Liver (tissue), 9 donors: ENCODE results near the gene CPLANE2. TPM values are rescaled to one million over a fixed set of nuclear protein-coding genes. Genes with fewer than 3 reads are reported as not detected.

Source experiments
- DNase-seq: peaks from one replicate; pipeline ENCODE4 v3.0.0-alpha.2; 2017; ENCODE audit warnings: low spot score
- H3K27ac ChIP-seq, 2 donors: one replicate each; pipeline ENCODE4 v1.7.0; 2013; ENCODE audit warnings: inconsistent platforms in 2 of 2, low read length in 2 of 2, control low read depth in 1 of 2, low read depth in 1 of 2, mild to moderate bottlenecking in 1 of 2
- H3K27me3 ChIP-seq, 4 donors: one replicate each; pipeline versions ENCODE4 v1.6.1 to v1.7.0; 2013; ENCODE audit warnings: low read length in 3 of 4, inconsistent platforms in 1 of 4, mild to moderate bottlenecking in 1 of 4, moderate library complexity in 1 of 4; ENCODE audit not compliant: control insufficient read depth in 4 of 4, insufficient read depth in 4 of 4
- H3K36me3 ChIP-seq, 4 donors: one replicate each; pipeline versions ENCODE4 v1.6.1 to v1.7.0; 2013; ENCODE audit warnings: low read length in 3 of 4, mild to moderate bottlenecking in 3 of 4, low read depth in 1 of 4, moderate library complexity in 1 of 4; ENCODE audit not compliant: control insufficient read depth in 4 of 4, insufficient read depth in 3 of 4
- H3K4me1 ChIP-seq, 4 donors: one replicate each; pipeline versions ENCODE4 v1.6.1 to v1.7.0; 2013; ENCODE audit warnings: low read length in 3 of 4, mild to moderate bottlenecking in 3 of 4, moderate library complexity in 1 of 4; ENCODE audit not compliant: control insufficient read depth in 4 of 4, insufficient read depth in 4 of 4
- H3K4me3 ChIP-seq, 3 donors: one replicate each; pipeline versions ENCODE4 v1.6.1 to v1.7.0; 2013; ENCODE audit warnings: low read length in 3 of 3, control low read depth in 1 of 3, low read depth in 1 of 3, mild to moderate bottlenecking in 1 of 3
- H3K9ac ChIP-seq, 2 donors: one replicate each; pipeline ENCODE4 v1.7.0; 2013; ENCODE audit warnings: low read length in 2 of 2, mild to moderate bottlenecking in 2 of 2, moderate library complexity in 2 of 2, control low read depth in 1 of 2, low read depth in 1 of 2
- H3K9me3 ChIP-seq, 4 donors: one replicate each; pipeline versions ENCODE4 v1.6.1 to v1.7.0; 2013; ENCODE audit warnings: low read length in 3 of 4; ENCODE audit not compliant: control insufficient read depth in 4 of 4
- EGR1 ChIP-seq, 2 donors: IDR thresholded peaks; 2 replicates each; pipeline ENCODE4 v1.6.1; 2016 to 2018; ENCODE audit warnings: antibody characterized with exemption in 2 of 2, low read depth in 2 of 2
- FOXA1 ChIP-seq: IDR thresholded peaks from 2 replicates; pipeline ENCODE4 v1.6.1; 2016; ENCODE audit warnings: antibody characterized with exemption
- FOXA2 ChIP-seq: IDR thresholded peaks from 2 replicates; pipeline ENCODE4 v1.6.1; 2016; ENCODE audit warnings: antibody characterized with exemption
- GABPA ChIP-seq, 2 donors: IDR thresholded peaks in 1 of 2; conservative IDR thresholded peaks in 1 of 2; 2 replicates each; pipeline ENCODE4 v1.6.1; 2016; ENCODE audit warnings: antibody characterized with exemption in 2 of 2, mild to moderate bottlenecking in 1 of 2, moderate library complexity in 1 of 2
- HNF4A ChIP-seq, 2 donors: conservative IDR thresholded peaks; 2 replicates each; pipeline ENCODE4 v1.6.1; 2016; ENCODE audit warnings: antibody characterized with exemption in 2 of 2, mild to moderate bottlenecking in 2 of 2
- HNF4G ChIP-seq: IDR thresholded peaks from 2 replicates; pipeline ENCODE4 v1.6.1; 2016; ENCODE audit warnings: antibody characterized with exemption
- NR2F2 ChIP-seq: IDR thresholded peaks from 2 replicates; pipeline ENCODE4 v1.6.1; 2016; ENCODE audit warnings: antibody characterized with exemption
- RAD21 ChIP-seq, 2 donors: IDR thresholded peaks; 2 replicates each; pipeline ENCODE4 v1.6.1; 2016; ENCODE audit warnings: antibody characterized with exemption in 2 of 2, mild to moderate bottlenecking in 2 of 2
- SP1 ChIP-seq: IDR thresholded peaks from 2 replicates; pipeline ENCODE4 v1.6.1; 2018; ENCODE audit warnings: antibody characterized with exemption, mild to moderate bottlenecking
- YY1 ChIP-seq: IDR thresholded peaks from 2 replicates; pipeline ENCODE4 v1.6.1; 2016; ENCODE audit warnings: antibody characterized with exemption, mild to moderate bottlenecking
- WGBS: extraction: QIAGEN DNeasy Blood & Tissue Kit; methylation state at CpG from one replicate; pipeline ENCODE4 v1.1.7; 2013; 5-methylcytosine and 5-hydroxymethylcytosine counted together
- polyA plus RNA-seq, 2 donors: library from polyadenylated mRNA; stranded (reverse) in 1 of 2; unstranded in 1 of 2; fragments of 200-250 nt in 1 of 2; fragments of >200 nt in 1 of 2; fragmentation: Nextera tagmentation in 1 of 2; extraction: Ambion mirVana in 1 of 2; gene quantifications; one replicate each; pipeline versions ENCODE4 v1.2.1 to v1.2.3, GENCODE V29; 2013 to 2015
- total RNA-seq, 2 donors: library from RNA; depleted of rRNA; stranded (reverse); fragments of >200 nt; gene quantifications; one replicate each; pipeline ENCODE4 v1.2.3, GENCODE V29; 2014
- TF ChIP-seq, protein P1 (sequence below): IDR thresholded peaks from 2 replicates; pipeline ENCODE4 v1.6.1; 2016; ENCODE audit warnings: antibody characterized with exemption
- TF ChIP-seq, protein P2 (sequence below): IDR thresholded peaks from 2 replicates; pipeline ENCODE4 v1.6.1; 2016; ENCODE audit warnings: antibody characterized with exemption
- TF ChIP-seq, protein P3 (sequence below): IDR thresholded peaks from 2 replicates; pipeline ENCODE4 v1.6.1; 2016; ENCODE audit warnings: antibody characterized with exemption, mild to moderate bottlenecking
- TF ChIP-seq, protein P4 (sequence below): fragments of 150-350 bp; IDR thresholded peaks from 2 replicates; pipeline ENCODE4 v1.5.1; 2017; ENCODE audit warnings: improper control_type of control experiment, low read depth, low read length; ENCODE audit not compliant: missing input control
- TF ChIP-seq, protein P5 (sequence below): IDR thresholded peaks from 2 replicates; pipeline ENCODE4 v1.6.1; 2016; ENCODE audit warnings: antibody characterized with exemption
- donor health status: healthy.
- donor health status: healthy.
- donor health status: healthy.
- donor health status: healthy.
- donor health status: healthy.

The CPLANE2 gene
- total and polyA plus RNA-seq, 4 donors: 0.96 to 2.7 (median 2.5) TPM

DNA sequence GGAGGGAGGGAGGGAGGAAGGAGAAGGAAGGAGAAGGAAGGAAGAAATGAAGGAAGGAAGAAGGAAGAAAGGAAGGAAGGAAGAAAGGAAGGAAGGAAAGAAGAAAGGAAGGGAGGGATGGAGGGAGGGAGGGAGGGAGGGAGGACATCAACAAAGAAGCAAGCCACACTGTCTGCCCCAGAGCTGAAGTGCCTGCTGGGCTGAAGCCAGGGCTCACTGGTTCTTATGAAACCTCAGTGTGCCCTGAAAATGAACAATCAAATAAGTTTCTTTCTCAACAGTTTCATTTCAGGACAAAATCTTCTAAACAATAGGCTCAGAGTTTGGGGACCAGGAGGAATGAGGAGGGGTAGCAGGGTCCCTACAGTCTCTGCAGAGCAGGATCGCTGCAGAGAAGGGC is 45.7 kb downstream of the CPLANE2 start:
- H3K4me3 ChIP-seq: no peak overlapping the region
- TF ChIP-seq SP1 (no peak), YY1 (no peak), EGR1 (IDR thresholded peaks at IDR 0.05; ENCODE audit: low read depth in 2 of 2) (no peak), HNF4G (no peak), FOXA1 (no peak), FOXA2 (no peak), RAD21 (IDR thresholded peaks at IDR 0.05) (no peak), NR2F2 (no peak), GABPA (IDR thresholded peaks at IDR 0.05 in 1 of 2, conservative IDR thresholded peaks at IDR 0.05 in 1 of 2) (no peak), HNF4A (conservative IDR thresholded peaks at IDR 0.05) (no peak)
- TF ChIP-seq, protein P1, sequence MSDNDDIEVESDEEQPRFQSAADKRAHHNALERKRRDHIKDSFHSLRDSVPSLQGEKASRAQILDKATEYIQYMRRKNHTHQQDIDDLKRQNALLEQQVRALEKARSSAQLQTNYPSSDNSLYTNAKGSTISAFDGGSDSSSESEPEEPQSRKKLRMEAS: no peak
- TF ChIP-seq, protein P2, sequence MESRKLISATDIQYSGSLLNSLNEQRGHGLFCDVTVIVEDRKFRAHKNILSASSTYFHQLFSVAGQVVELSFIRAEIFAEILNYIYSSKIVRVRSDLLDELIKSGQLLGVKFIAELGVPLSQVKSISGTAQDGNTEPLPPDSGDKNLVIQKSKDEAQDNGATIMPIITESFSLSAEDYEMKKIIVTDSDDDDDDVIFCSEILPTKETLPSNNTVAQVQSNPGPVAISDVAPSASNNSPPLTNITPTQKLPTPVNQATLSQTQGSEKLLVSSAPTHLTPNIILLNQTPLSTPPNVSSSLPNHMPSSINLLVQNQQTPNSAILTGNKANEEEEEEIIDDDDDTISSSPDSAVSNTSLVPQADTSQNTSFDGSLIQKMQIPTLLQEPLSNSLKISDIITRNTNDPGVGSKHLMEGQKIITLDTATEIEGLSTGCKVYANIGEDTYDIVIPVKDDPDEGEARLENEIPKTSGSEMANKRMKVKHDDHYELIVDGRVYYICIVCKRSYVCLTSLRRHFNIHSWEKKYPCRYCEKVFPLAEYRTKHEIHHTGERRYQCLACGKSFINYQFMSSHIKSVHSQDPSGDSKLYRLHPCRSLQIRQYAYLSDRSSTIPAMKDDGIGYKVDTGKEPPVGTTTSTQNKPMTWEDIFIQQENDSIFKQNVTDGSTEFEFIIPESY: no peak
- TF ChIP-seq, protein P3, sequence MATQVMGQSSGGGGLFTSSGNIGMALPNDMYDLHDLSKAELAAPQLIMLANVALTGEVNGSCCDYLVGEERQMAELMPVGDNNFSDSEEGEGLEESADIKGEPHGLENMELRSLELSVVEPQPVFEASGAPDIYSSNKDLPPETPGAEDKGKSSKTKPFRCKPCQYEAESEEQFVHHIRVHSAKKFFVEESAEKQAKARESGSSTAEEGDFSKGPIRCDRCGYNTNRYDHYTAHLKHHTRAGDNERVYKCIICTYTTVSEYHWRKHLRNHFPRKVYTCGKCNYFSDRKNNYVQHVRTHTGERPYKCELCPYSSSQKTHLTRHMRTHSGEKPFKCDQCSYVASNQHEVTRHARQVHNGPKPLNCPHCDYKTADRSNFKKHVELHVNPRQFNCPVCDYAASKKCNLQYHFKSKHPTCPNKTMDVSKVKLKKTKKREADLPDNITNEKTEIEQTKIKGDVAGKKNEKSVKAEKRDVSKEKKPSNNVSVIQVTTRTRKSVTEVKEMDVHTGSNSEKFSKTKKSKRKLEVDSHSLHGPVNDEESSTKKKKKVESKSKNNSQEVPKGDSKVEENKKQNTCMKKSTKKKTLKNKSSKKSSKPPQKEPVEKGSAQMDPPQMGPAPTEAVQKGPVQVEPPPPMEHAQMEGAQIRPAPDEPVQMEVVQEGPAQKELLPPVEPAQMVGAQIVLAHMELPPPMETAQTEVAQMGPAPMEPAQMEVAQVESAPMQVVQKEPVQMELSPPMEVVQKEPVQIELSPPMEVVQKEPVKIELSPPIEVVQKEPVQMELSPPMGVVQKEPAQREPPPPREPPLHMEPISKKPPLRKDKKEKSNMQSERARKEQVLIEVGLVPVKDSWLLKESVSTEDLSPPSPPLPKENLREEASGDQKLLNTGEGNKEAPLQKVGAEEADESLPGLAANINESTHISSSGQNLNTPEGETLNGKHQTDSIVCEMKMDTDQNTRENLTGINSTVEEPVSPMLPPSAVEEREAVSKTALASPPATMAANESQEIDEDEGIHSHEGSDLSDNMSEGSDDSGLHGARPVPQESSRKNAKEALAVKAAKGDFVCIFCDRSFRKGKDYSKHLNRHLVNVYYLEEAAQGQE: no peak
- TF ChIP-seq, protein P4, sequence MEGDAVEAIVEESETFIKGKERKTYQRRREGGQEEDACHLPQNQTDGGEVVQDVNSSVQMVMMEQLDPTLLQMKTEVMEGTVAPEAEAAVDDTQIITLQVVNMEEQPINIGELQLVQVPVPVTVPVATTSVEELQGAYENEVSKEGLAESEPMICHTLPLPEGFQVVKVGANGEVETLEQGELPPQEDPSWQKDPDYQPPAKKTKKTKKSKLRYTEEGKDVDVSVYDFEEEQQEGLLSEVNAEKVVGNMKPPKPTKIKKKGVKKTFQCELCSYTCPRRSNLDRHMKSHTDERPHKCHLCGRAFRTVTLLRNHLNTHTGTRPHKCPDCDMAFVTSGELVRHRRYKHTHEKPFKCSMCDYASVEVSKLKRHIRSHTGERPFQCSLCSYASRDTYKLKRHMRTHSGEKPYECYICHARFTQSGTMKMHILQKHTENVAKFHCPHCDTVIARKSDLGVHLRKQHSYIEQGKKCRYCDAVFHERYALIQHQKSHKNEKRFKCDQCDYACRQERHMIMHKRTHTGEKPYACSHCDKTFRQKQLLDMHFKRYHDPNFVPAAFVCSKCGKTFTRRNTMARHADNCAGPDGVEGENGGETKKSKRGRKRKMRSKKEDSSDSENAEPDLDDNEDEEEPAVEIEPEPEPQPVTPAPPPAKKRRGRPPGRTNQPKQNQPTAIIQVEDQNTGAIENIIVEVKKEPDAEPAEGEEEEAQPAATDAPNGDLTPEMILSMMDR: no peak
- TF ChIP-seq, protein P5, sequence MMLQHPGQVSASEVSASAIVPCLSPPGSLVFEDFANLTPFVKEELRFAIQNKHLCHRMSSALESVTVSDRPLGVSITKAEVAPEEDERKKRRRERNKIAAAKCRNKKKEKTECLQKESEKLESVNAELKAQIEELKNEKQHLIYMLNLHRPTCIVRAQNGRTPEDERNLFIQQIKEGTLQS: no peak
- no peak overlapping the region for H3K9ac ChIP-seq
- H3K27ac ChIP-seq: no peak overlapping the region
- peaks cover 5 to 34% (median 22%) of the 10 kb centered on the region in 4 donors for H3K4me1 ChIP-seq
- H3K27me3 ChIP-seq: no peaks in the 10 kb centered on the region
- no peaks in the 10 kb centered on the region for H3K9me3 ChIP-seq
- H3K36me3 ChIP-seq: peaks cover 0 to 2% (median 0%) of the 10 kb centered on the region in 4 donors
- 95% methylated on average over 1 of the region's 1 CpG for WGBS
- no peak for DNase-seq
